ENCODE results near the gene ERLIN1. TPM values are rescaled to one million over a fixed set of nuclear protein-coding genes. Genes with fewer than 3 reads are reported as not detected.

The ERLIN1 gene
- total RNA-seq, 1 experiment from 2014 or later, result 31.4 TPM

- in situ Hi-C loops (cut with HindIII; ENCODE audit: low pct_unique_long_range_greater_than_20kb, low sequenced_read_pairs), result no loop called here
- no peak for DNase-seq (ENCODE audit: low read depth)
Observed at GRCh38 chr10:100174699-100175677, 10.8 kb downstream of the ERLIN1 start.

- no peak for DNase-seq (ENCODE audit: low read depth)
- in situ Hi-C loops (cut with HindIII; ENCODE audit: low pct_unique_long_range_greater_than_20kb, low sequenced_read_pairs), result no loop called here
Observed at GRCh38 chr10:100173035-100173434, 12.8 kb downstream of the ERLIN1 start.

GRCh38 chr10:100172349-100172748 is 13.5 kb downstream of the ERLIN1 start:
- in situ Hi-C loops (cut with HindIII; ENCODE audit: low pct_unique_long_range_greater_than_20kb, low sequenced_read_pairs), result no loop called here

DNA sequence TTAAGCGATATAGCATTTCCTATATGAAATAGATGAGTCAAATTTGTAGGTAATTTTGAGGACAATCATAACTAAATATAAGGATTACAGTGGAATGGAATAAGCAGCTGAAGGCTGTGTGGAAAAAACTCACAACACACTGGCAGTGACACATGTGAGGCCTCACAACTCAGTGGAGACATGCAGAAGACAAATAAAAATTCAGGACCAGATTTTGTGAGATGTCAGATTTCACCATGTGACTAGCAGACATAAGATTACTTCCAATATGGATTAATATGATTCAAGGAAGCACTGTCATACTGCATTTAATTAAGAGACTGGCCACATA is 17.6 kb downstream of the ERLIN1 start:
- no peak for DNase-seq (ENCODE audit: low read depth)
- in situ Hi-C loops (cut with HindIII; ENCODE audit: low pct_unique_long_range_greater_than_20kb, low sequenced_read_pairs), result no loop called here

More at GRCh38 chr10:100172349-100172748, 13.5 kb downstream of the ERLIN1 start:
- DNase-seq (ENCODE audit: low read depth), result no peak

GRCh38 chr10:100167553-100168312 is 18.1 kb downstream of the ERLIN1 start:
- in situ Hi-C loops (cut with HindIII; ENCODE audit: low pct_unique_long_range_greater_than_20kb, low sequenced_read_pairs), result no loop called here
- no peak for DNase-seq (ENCODE audit: low read depth)

GRCh38 chr10:100163704-100164621 is 21.9 kb downstream of the ERLIN1 start:
- in situ Hi-C loops (cut with HindIII; ENCODE audit: low pct_unique_long_range_greater_than_20kb, low sequenced_read_pairs), result no loop called here
- DNase-seq (ENCODE audit: low read depth), result no peak

GRCh38 chr10:100162696-100163095 is 23.1 kb downstream of the ERLIN1 start:
- in situ Hi-C loops (cut with HindIII; ENCODE audit: low pct_unique_long_range_greater_than_20kb, low sequenced_read_pairs), result no loop called here
- DNase-seq (ENCODE audit: low read depth), result no peak

- DNase-seq (ENCODE audit: low read depth), result no peak
- in situ Hi-C loops (cut with HindIII; ENCODE audit: low pct_unique_long_range_greater_than_20kb, low sequenced_read_pairs), result no loop called here
Observed at GRCh38 chr10:100158044-100158805, 27.6 kb downstream of the ERLIN1 start.

GRCh38 chr10:100157156-100157555 is 28.7 kb downstream of the ERLIN1 start:
- in situ Hi-C loops (cut with HindIII; ENCODE audit: low pct_unique_long_range_greater_than_20kb, low sequenced_read_pairs), result no loop called here
- DNase-seq (ENCODE audit: low read depth), result no peak

GRCh38 chr10:100155936-100156335 is 29.9 kb downstream of the ERLIN1 start:
- no peak for DNase-seq (ENCODE audit: low read depth)
- in situ Hi-C loops (cut with HindIII; ENCODE audit: low pct_unique_long_range_greater_than_20kb, low sequenced_read_pairs), result no loop called here

- no peak for DNase-seq (ENCODE audit: low read depth)
- in situ Hi-C loops (cut with HindIII; ENCODE audit: low pct_unique_long_range_greater_than_20kb, low sequenced_read_pairs), result no loop called here
Observed at GRCh38 chr10:100154666-100155065, 31.2 kb downstream of the ERLIN1 start.

DNA sequence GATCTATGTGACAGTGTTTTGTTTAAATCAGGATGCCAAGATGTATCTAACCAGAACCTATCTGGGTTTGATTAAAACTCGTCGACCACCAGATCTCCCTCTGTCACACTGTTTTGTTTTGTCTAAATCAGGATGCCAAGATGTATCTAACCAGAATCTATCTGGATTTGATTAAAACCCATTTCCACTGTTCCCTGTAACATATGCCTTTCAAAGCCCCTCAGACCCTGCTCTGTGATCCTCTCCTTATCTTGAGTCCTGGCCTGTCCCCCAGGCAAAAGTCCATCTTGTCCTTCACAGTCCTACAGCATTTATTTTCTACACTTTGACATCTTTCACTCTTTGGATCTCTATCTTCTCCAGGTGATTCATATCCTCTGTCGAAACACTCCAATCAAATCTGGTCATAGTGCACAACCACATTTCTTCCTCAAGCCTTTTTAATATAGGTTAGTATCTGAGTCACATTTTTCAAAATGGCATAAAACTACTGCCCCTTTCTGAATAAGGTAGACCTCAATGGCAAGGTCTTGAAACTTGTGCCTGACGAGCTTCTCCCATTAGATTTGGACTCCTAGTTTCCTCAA is 32.5 kb downstream of the ERLIN1 start:
- in situ Hi-C loops (cut with HindIII; ENCODE audit: low pct_unique_long_range_greater_than_20kb, low sequenced_read_pairs), result no loop called here
- DNase-seq (ENCODE audit: low read depth), result no peak

DNA sequence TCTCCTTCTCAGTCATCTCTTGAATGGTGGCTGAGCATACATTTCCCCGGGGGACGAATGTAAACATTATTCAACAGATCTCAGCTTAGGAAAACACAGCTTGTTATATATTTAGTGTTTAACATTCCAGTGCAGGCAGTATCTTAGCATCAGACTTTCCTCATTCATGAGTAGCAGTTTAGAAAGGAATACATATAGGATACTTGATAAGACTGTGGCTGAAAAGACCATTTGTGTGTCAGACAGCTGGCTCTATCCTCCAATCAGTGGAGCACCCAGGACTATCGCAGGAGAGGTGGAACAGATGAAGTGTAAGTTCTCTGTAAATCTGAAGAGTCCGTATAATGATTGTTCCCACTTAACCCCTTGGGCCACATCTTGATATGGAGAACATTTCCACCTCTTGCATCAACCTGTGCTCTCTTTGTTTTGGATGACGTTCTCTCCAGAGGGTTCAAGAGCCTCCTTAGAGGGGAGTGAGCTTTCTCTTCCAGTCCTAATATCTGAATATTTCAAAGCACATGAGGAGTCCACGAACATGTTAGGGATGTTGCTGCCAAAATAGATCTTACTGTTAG is 34.0 kb downstream of the ERLIN1 start:
- in situ Hi-C loops (cut with HindIII; ENCODE audit: low pct_unique_long_range_greater_than_20kb, low sequenced_read_pairs), result no loop called here
- no peak for DNase-seq (ENCODE audit: low read depth)

DNA sequence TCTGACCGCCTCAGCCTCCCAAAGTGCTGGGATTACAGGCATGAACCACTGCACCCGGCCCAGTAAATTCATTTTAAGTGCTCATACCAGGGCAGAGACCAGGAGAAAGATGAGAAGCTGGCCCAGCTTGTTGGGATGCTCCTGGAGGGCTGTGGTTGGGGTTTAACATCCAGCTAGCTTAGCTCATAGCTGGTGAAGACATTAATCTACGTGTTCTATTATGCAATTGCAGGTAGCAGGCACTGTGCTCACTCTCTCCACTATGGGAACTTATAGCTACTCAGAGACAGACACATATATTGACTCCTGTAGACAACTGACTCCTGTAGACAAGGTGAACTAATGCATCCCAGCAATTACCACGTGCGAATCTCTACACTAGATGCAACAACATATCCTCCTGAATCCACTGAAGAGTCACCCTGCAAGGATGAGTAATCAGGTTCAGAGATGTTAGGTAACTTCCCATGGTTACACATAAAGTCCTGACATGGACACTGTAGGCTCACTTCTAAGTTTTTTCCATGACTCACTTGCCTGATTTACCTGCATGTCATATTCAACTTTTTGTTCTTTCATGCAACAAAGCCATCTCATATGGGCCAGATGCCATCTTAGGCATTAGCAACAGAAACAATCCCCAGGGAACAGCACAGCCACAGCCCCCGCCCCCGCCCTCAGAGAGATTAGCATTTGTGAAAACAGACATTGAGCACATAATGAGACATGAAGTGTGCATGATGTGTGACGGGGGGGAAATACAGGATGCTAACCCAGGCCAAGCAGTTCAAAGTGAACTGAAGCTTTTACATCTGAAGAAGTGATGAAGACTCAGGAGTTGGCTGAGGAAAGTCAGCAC is 37.2 kb downstream of the ERLIN1 start:
- in situ Hi-C loops (cut with HindIII; ENCODE audit: low pct_unique_long_range_greater_than_20kb, low sequenced_read_pairs), result no loop called here
- DNase-seq (ENCODE audit: low read depth), result peak; percentile 55

- no peak for DNase-seq (ENCODE audit: low read depth)
Observed at GRCh38 chr10:100146875-100147650, 38.8 kb downstream of the ERLIN1 start.

DNA sequence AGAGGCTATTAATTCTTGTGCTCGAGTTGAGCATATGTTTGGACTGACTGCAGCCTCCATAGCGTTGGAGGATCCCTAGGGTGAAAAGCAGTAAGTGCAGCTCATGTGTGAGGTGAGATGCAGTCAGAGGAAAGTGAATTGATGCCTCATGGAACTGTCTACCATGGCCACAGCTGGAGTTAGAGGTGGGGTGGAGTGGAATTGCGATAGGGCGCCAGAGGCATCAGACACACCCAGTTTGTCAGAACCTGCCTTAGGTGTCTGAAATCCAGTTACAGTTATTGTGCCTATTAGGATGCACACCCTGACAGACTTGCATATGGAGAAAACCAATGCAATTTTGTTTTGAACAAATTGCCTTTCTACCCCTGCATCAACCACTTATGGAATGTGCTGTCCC is 39.4 kb downstream of the ERLIN1 start:
- no peak for DNase-seq (ENCODE audit: low read depth)
- in situ Hi-C loops (cut with HindIII; ENCODE audit: low pct_unique_long_range_greater_than_20kb, low sequenced_read_pairs), result no loop called here

More at GRCh38 chr10:100146875-100147650, 38.8 kb downstream of the ERLIN1 start:
- in situ Hi-C loops (cut with HindIII; ENCODE audit: low pct_unique_long_range_greater_than_20kb, low sequenced_read_pairs), result no loop called here
